ENCODE data around the gene POLR3K.

The POLR3K gene

GRCh38 chr16:53346-54236, at the start of gene POLR3K, which contains the start of gene SNRNP25:
Gene POLR3K (minus strand): TSS chr16:53608. CDS start chr16:53586, 22 bp downstream.
Gene SNRNP25 (plus strand): TSS chr16:53828. CDS start chr16:54017, 189 bp downstream.
- Histone ChIP-seq H3K9me3 (no peaks in the 10 kb centered on the region), H3K27ac (peak within 1 kb of the TSS; percentile 73 to 77), H3K27me3 (no peaks in the 10 kb centered on the region), H3K36me3 (peaks cover 30 to 38% (median 34%) of the 10 kb centered on the region in 3 donors), H3K4me3 (peak within 1 kb of the TSS; percentile 67 to 72), H3K4me1 (peaks cover 0 to 19% (median 10%) of the 10 kb centered on the region in 4 donors)
- TF ChIP-seq CTCF (IDR thresholded peaks at IDR 0.05): no peak
- DNase-seq: peak; percentile 100
- intact Hi-C loops (cut with DNase I; ENCODE audit: low total_unique reads): no loop called here

DNA sequence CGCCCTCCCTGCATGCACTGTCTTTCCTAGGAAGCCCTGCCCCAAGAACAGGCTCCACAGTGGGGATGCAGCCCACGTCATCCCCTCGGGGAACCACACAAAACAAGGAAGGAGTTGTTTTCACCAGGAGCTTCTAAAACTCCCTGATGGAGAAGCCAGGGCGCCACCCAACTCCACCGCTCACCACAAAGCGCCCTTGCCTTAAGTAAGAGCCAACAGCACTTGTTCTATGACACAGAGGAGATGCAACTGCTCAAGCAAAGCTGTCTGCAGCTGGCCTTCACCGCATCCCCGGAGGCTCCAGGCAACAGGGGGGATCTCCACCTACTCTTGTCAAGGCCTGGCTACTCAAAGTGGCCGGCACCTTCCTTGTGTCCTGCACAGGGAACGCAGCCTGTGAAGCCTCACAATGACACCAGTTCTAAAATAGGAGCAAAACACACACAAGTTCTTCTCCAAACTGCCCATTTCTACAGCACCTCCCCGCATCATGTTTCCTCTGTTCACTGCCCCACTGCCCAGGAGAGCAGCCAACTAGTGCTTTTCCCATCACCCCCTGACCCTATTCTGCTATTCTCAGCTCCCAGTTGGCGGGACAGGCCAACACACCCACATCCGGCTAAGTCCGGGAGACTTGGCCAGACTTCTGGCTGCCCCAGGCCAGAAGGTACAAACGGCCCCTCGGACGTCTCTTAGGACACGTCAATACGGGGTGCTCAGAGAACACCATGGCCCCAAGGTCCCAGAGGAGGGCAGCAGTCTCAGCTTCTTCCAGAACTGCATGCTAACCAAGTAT, 48.9 kb upstream of the POLR3K start:
- H3K4me3 ChIP-seq: peak overlapping the region; percentile 37 to 41
- H3K4me1 ChIP-seq: peaks cover 0 to 87% (median 59%) of the 10 kb centered on the region in 4 donors
- no peaks in the 10 kb centered on the region for H3K27me3 ChIP-seq
- peaks cover 0 to 17% (median 5%) of the 10 kb centered on the region in 3 donors for H3K36me3 ChIP-seq
- H3K9me3 ChIP-seq: no peaks in the 10 kb centered on the region
- peak; percentile 83 to 98 for DNase-seq
- H3K27ac ChIP-seq: peak overlapping the region; percentile 90 to 93
- TF ChIP-seq CTCF (IDR thresholded peaks at IDR 0.05): peak in 1 of 2 experiments; percentile 6
- intact Hi-C loops (cut with DNase I; ENCODE audit: low total_unique reads): no loop called here

DNA sequence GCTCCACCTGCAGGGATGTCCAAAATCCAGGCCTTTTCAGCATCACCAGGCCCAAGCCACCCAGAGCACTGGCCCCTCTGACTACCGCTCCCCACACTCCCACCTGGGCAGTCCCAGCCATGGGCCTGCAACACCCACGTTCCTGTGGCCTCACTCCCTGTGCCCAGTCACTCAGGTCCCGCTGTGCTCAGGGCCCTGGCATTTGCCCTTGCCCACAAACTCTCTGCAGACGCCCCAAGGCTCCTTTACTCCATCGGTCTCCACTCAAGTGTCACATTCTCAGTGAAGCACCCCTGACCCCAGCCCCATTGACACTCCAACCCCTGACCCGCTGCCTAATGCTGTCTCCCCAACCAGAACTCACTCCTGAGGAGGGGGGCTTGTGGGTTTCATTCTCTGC, 48.2 kb upstream of the POLR3K start:
- no peaks in the 10 kb centered on the region for H3K27me3 ChIP-seq
- peak overlapping the region; percentile 90 to 93 for H3K27ac ChIP-seq
- DNase-seq: peak in 1 of 2 donors; percentile 72
- intact Hi-C loops (cut with DNase I; ENCODE audit: low total_unique reads): no loop called here
- peak overlapping the region; percentile 37 to 41 for H3K4me3 ChIP-seq
- peaks cover 0 to 87% (median 64%) of the 10 kb centered on the region in 4 donors for H3K4me1 ChIP-seq
- H3K36me3 ChIP-seq: peaks cover 0 to 17% (median 5%) of the 10 kb centered on the region in 3 donors
- H3K9me3 ChIP-seq: no peaks in the 10 kb centered on the region
- TF ChIP-seq CTCF (IDR thresholded peaks at IDR 0.05): no peak

DNA sequence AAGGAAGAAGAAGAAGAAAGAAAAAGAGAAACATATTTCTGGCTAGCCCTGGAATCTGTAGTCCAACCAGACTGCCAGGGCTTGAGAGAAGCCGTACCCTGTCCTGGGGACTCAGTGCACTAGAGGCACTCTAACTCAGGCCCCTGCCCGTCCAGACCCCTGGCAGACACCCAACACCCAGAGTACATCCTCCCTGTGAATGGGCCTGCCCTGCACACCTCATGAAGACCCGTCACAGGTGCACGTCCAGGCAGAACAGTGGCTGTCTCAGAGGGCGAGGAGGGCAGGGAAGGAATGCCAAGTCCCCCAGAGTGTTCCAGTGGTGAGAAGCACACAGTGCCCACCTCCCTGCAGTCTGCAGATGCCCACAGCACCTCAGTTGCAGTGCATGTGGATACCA, 47.6 kb upstream of the POLR3K start:
- Histone ChIP-seq H3K36me3 (peaks cover 0 to 23% (median 5%) of the 10 kb centered on the region in 3 donors), H3K27ac (peak overlapping the region; percentile 90 to 93), H3K27me3 (no peaks in the 10 kb centered on the region), H3K9me3 (no peaks in the 10 kb centered on the region), H3K4me1 (peaks cover 0 to 88% (median 65%) of the 10 kb centered on the region in 4 donors), H3K4me3 (peak overlapping the region; percentile 37 to 41)
- DNase-seq: no peak
- TF ChIP-seq CTCF (IDR thresholded peaks at IDR 0.05): no peak
- intact Hi-C loops (cut with DNase I; ENCODE audit: low total_unique reads): no loop called here

- H3K27ac ChIP-seq: peak overlapping the region in 1 of 2 donors; percentile 93
- DNase-seq: no peak
- H3K27me3 ChIP-seq: no peaks in the 10 kb centered on the region
- H3K9me3 ChIP-seq: no peaks in the 10 kb centered on the region
- H3K4me1 ChIP-seq: peaks cover 0 to 62% (median 51%) of the 10 kb centered on the region in 4 donors
- TF ChIP-seq CTCF (IDR thresholded peaks at IDR 0.05): no peak
- no peak overlapping the region for H3K4me3 ChIP-seq
- intact Hi-C loops (cut with DNase I; ENCODE audit: low total_unique reads): loop anchor here (2.0 kb wide), 1 partner anchor 33 kb away; no protein-coding TSS in a partner anchor
- peaks cover 0 to 43% (median 0%) of the 10 kb centered on the region in 3 donors for H3K36me3 ChIP-seq
Measured at GRCh38 chr16:97822-98221, 44.4 kb upstream of the POLR3K start.

All from tibial artery (tissue), 4 donors.